Osteocyte (in vitro differentiated cells): Measurements from ENCODE around the gene GPR27. TPM values are rescaled to one million over a fixed set of nuclear protein-coding genes. Genes with fewer than 3 reads are reported as not detected.
A peak's percentile ranks its signal among the peaks of the same experiment; 100 is the strongest.

Experiments
- DNase-seq: peaks from one replicate; pipeline ENCODE4 v3.0.0; 2021; ENCODE audit warnings: mixed read lengths; ENCODE audit not compliant: unreplicated experiment; ENCODE audit errors: extremely low spot score
- H3K27ac Mint-ChIP-seq: one replicate; pipeline ENCODE4 v1.8.0; 2021; ENCODE audit warnings: mild to moderate bottlenecking, mixed read lengths; ENCODE audit not compliant: unreplicated experiment
- H3K27me3 Mint-ChIP-seq: one replicate; pipeline ENCODE4 v1.8.0; 2021; ENCODE audit warnings: mixed read lengths; ENCODE audit not compliant: unreplicated experiment
- H3K36me3 Mint-ChIP-seq: one replicate; pipeline ENCODE4 v1.8.0; 2021; ENCODE audit warnings: mixed read lengths; ENCODE audit not compliant: unreplicated experiment
- H3K4me1 Mint-ChIP-seq: one replicate; pipeline ENCODE4 v1.8.0; 2021; ENCODE audit warnings: mixed read lengths; ENCODE audit not compliant: unreplicated experiment
- H3K4me3 Mint-ChIP-seq: one replicate; pipeline ENCODE4 v1.8.0; 2021; ENCODE audit warnings: mild to moderate bottlenecking, moderate library complexity, mixed read lengths; ENCODE audit not compliant: unreplicated experiment
- H3K9me3 Mint-ChIP-seq: one replicate; pipeline ENCODE4 v1.8.0; 2021; ENCODE audit warnings: mixed read lengths; ENCODE audit not compliant: unreplicated experiment
- CTCF ChIP-seq: fragments of 200-600 bp; sonication (generic); IDR thresholded peaks from 2 replicates; pipeline ENCODE4 v1.5.0; 2021; ENCODE audit warnings: antibody characterized with exemption, mild to moderate bottlenecking, moderate library complexity
- long read RNA-seq: library from polyadenylated mRNA; unstranded; transcript quantifications from one replicate; pipeline ENCODE4 v2.0.0, GENCODE V29; 2021
- total RNA-seq: library from RNA; stranded (reverse); gene quantifications from 2 replicates; pipeline ENCODE4 v1.2.1, GENCODE V29; 2021

Gene GPR27
- total RNA-seq = 0.63 and 0.94 TPM in 2 replicates
- long read RNA-seq = 0 reads

- Mint-ChIP-seq H3K27me3 (peaks cover 72% of the 10 kb centered on the region), H3K36me3 (no peaks in the 10 kb centered on the region)
These were observed at the start of gene GPR27 for GRCh38 chr3:71753701-71754609. GPR27 (plus strand) TSS chr3:71753855; CDS start chr3:71754050, 195 bp downstream.

GRCh38 chr3:71704915-71705314 lies 48.7 kb upstream of the GPR27 start:
- H3K4me3 Mint-ChIP-seq = no peak overlapping the region
- peaks cover 5% of the 10 kb centered on the region for H3K4me1 Mint-ChIP-seq
- H3K27ac Mint-ChIP-seq = no peak overlapping the region
- TF ChIP-seq CTCF = no peak
- H3K36me3 Mint-ChIP-seq = peaks cover 2% of the 10 kb centered on the region
- no peaks in the 10 kb centered on the region for H3K9me3 Mint-ChIP-seq
- DNase-seq = no peak
- peaks cover 6% of the 10 kb centered on the region for H3K27me3 Mint-ChIP-seq

More at GRCh38 chr3:71753701-71754609, at the start of gene GPR27:
- no peak within 1 kb of the TSS for H3K27ac Mint-ChIP-seq
- no peaks in the 10 kb centered on the region for H3K9me3 Mint-ChIP-seq
- peak within 1 kb of the TSS; percentile 64 for H3K4me3 Mint-ChIP-seq
- TF ChIP-seq CTCF = no peak
- no peak for DNase-seq
- H3K4me1 Mint-ChIP-seq = no peaks in the 10 kb centered on the region

- Mint-ChIP-seq H3K4me3 (no peak overlapping the region), H3K36me3 (peaks cover 2% of the 10 kb centered on the region), H3K4me1 (peaks cover 5% of the 10 kb centered on the region), H3K9me3 (no peaks in the 10 kb centered on the region), H3K27ac (no peak overlapping the region), H3K27me3 (peaks cover 6% of the 10 kb centered on the region)
- DNase-seq = no peak
- no peak for TF ChIP-seq CTCF
These were observed 48.0 kb upstream of the GPR27 start for GRCh38 chr3:71705681-71706080.

GRCh38 chr3:71707595-71707994 lies 46.1 kb upstream of the GPR27 start:
- H3K9me3 Mint-ChIP-seq = no peaks in the 10 kb centered on the region
- no peak for DNase-seq
- no peaks in the 10 kb centered on the region for H3K27me3 Mint-ChIP-seq
- H3K36me3 Mint-ChIP-seq = peaks cover 2% of the 10 kb centered on the region
- no peak overlapping the region for H3K27ac Mint-ChIP-seq
- H3K4me3 Mint-ChIP-seq = no peak overlapping the region
- TF ChIP-seq CTCF = no peak
- peaks cover 5% of the 10 kb centered on the region for H3K4me1 Mint-ChIP-seq

GRCh38 chr3:71708476-71709105 lies 45.1 kb upstream of the GPR27 start:
- TF ChIP-seq CTCF = no peak
- no peaks in the 10 kb centered on the region for H3K9me3 Mint-ChIP-seq
- H3K36me3 Mint-ChIP-seq = peaks cover 2% of the 10 kb centered on the region
- no peak for DNase-seq
- no peak overlapping the region for H3K4me3 Mint-ChIP-seq
- H3K27ac Mint-ChIP-seq = no peak overlapping the region
- H3K27me3 Mint-ChIP-seq = no peaks in the 10 kb centered on the region
- H3K4me1 Mint-ChIP-seq = peaks cover 5% of the 10 kb centered on the region
